Natural killer cell (primary cell): Measurements from ENCODE around the gene ZNF195. TPM values are rescaled to one million over a fixed set of nuclear protein-coding genes. Genes with fewer than 3 reads are reported as not detected.
"Not testable (repeated sequence)": the region's sequence is repeated elsewhere in the genome, so short reads cannot be mapped to it uniquely, and the experiment has no call there.

Experiments used
- ATAC-seq, 3 donors: fragments of 150-1000 bp in 2 of 3; fragments of 200-7000 bp in 1 of 3; cut with Tn5 transposase; 1 replicate in 1 of 3; 2 replicates in 2 of 3; pipeline ENCODE4 v1.10.0; 2021; ENCODE audit warnings: mild to moderate bottlenecking in 2 of 3, moderate library complexity in 2 of 3
- DNase-seq, 2 donors: peaks; one replicate each; pipeline versions ENCODE4 v3.0.0 to v3.0.0-alpha.2; 2013 to 2021; ENCODE audit warnings: mixed read lengths in 1 of 2
- H3K27ac ChIP-seq: one replicate; pipeline ENCODE4 v1.5.1; 2013; ENCODE audit warnings: mild to moderate bottlenecking, low read length
- H3K27me3 ChIP-seq: one replicate; pipeline ENCODE4 v1.6.1; 2013; ENCODE audit warnings: low read length; ENCODE audit not compliant: control insufficient read depth, insufficient read depth
- H3K36me3 ChIP-seq: one replicate; pipeline ENCODE4 v1.6.1; 2013; ENCODE audit warnings: low read length; ENCODE audit not compliant: control insufficient read depth, insufficient read depth
- H3K4me1 ChIP-seq: one replicate; pipeline ENCODE4 v1.6.1; 2013; ENCODE audit warnings: low read length; ENCODE audit not compliant: control insufficient read depth, insufficient read depth
- H3K4me3 ChIP-seq: one replicate; pipeline ENCODE4 v1.5.1; 2013; ENCODE audit warnings: low read length
- H3K9me3 ChIP-seq: one replicate; pipeline ENCODE4 v1.6.1; 2013; ENCODE audit warnings: low read length; ENCODE audit not compliant: control insufficient read depth, insufficient read depth
- H3K27ac Mint-ChIP-seq, 2 donors: one replicate each; pipeline ENCODE4 v1.8.0; 2022; ENCODE audit warnings: mild to moderate bottlenecking in 2 of 2, mixed read lengths in 2 of 2, moderate library complexity in 1 of 2
- H3K27me3 Mint-ChIP-seq, 2 donors: one replicate each; pipeline ENCODE4 v1.8.0; 2022; ENCODE audit warnings: low read depth in 2 of 2, mixed read lengths in 2 of 2
- H3K36me3 Mint-ChIP-seq: one replicate; pipeline ENCODE4 v1.8.0; 2022; ENCODE audit warnings: mixed read lengths
- H3K4me1 Mint-ChIP-seq, 2 donors: one replicate each; pipeline ENCODE4 v1.8.0; 2022; ENCODE audit warnings: mixed read lengths in 2 of 2
- H3K4me3 Mint-ChIP-seq: one replicate; pipeline ENCODE4 v1.8.0; 2022; ENCODE audit warnings: mild to moderate bottlenecking, moderate library complexity, mixed read lengths
- H3K9me3 Mint-ChIP-seq, 2 donors: one replicate each; pipeline ENCODE4 v1.8.0; 2022; ENCODE audit warnings: mixed read lengths in 2 of 2
- CTCF ChIP-seq: fragments of 200-600 bp; IDR thresholded peaks from one replicate; pipeline ENCODE4 v1.8.0; 2022; ENCODE audit warnings: antibody characterized with exemption
- WGBS: methylation state at CpG from one replicate; pipeline ENCODE4 v1.1.7; 2013; ENCODE audit warnings: missing lambda C conversion rate; ENCODE audit not compliant: insufficient coverage; 5-methylcytosine and 5-hydroxymethylcytosine counted together
- intact Hi-C: fragments of 100-400 bp; cut with micrococcal nuclease; formaldehyde crosslinking; loops from one replicate; pipeline ENCODE4 v1.14.2; 2022
- total RNA-seq, 4 donors: library from RNA; stranded (reverse); fragments of 120-200 nt in 1 of 4; gene quantifications; one replicate each; pipeline versions ENCODE4 v1.2.3 to v1.2.4, GENCODE V29; 2013 to 2022

ZNF195 gene
- total RNA-seq = 10 to 100 TPM; 24.7 to 44.1 (median 25.9) TPM
- total RNA-seq (2013) = 48.3 TPM

GRCh38 chr11:3378426-3379423, at the start of gene ZNF195:
TSS of gene ZNF195 (minus strand) at chr11:3379146. CDS start at chr11:3379040, 106 bp downstream.
- Histone ChIP-seq H3K9me3 (no peaks in the 10 kb centered on the region), H3K27ac (peak within 1 kb of the TSS; percentile 76), H3K36me3 (no peaks in the 10 kb centered on the region), H3K4me1 (peaks cover 21% of the 10 kb centered on the region), H3K27me3 (no peaks in the 10 kb centered on the region), H3K4me3 (peak within 1 kb of the TSS; percentile 56)
- Mint-ChIP-seq H3K27me3 (no peaks in the 10 kb centered on the region), H3K27ac (peak within 1 kb of the TSS; percentile 89 to 94), H3K4me3 (peak within 1 kb of the TSS; percentile 98), H3K4me1 (peaks cover 45 to 49% of the 10 kb centered on the region in 2 donors), H3K36me3 (no peaks in the 10 kb centered on the region), H3K9me3 (no peaks in the 10 kb centered on the region)
- peak; percentile 99 to 100 (median 100) for ATAC-seq
- no peak for TF ChIP-seq CTCF
- WGBS = under 1% methylated on average over 50 of the region's 54 CpGs
- peak; percentile 97 to 99 for DNase-seq
- intact Hi-C loops = no loop called here

GRCh38 chr11:3428076-3428475, 49.1 kb upstream of the ZNF195 start:
- WGBS = 84% methylated on average over 9 of the region's 10 CpGs
- intact Hi-C loops, H3K4me1 Mint-ChIP-seq, H3K4me1 ChIP-seq, H3K36me3 ChIP-seq, H3K4me3 Mint-ChIP-seq, H3K4me3 ChIP-seq, H3K9me3 ChIP-seq, H3K36me3 Mint-ChIP-seq, H3K9me3 Mint-ChIP-seq, H3K27ac ChIP-seq, DNase-seq, ATAC-seq, H3K27me3 ChIP-seq, H3K27ac Mint-ChIP-seq: not testable (repeated sequence)
- H3K27me3 Mint-ChIP-seq = peaks cover 5 to 23% of the 10 kb centered on the region in 2 donors

GRCh38 chr11:3426541-3426940, 47.6 kb upstream of the ZNF195 start:
- H3K4me3 ChIP-seq, H3K27ac Mint-ChIP-seq, H3K36me3 Mint-ChIP-seq, H3K36me3 ChIP-seq, H3K27me3 ChIP-seq, DNase-seq, H3K9me3 Mint-ChIP-seq, ATAC-seq, H3K27ac ChIP-seq, H3K9me3 ChIP-seq, intact Hi-C loops, H3K4me3 Mint-ChIP-seq: not testable (repeated sequence)
- WGBS = 91% methylated on average over 7 of the region's 8 CpGs
- H3K27me3 Mint-ChIP-seq = peaks cover 5 to 23% of the 10 kb centered on the region in 2 donors
- peaks cover 5 to 15% of the 10 kb centered on the region in 2 donors for H3K4me1 Mint-ChIP-seq
- peaks cover 11% of the 10 kb centered on the region for H3K4me1 ChIP-seq

- 20% methylated on average over 2 of the region's 5 CpGs for WGBS
These were observed 45.0 kb upstream of the ZNF195 start for GRCh38 chr11:3423928-3424327.

GRCh38 chr11:3423138-3423731, 44.3 kb upstream of the ZNF195 start:
- H3K9me3 Mint-ChIP-seq, H3K36me3 ChIP-seq, H3K9me3 ChIP-seq, DNase-seq, H3K36me3 Mint-ChIP-seq, H3K27ac ChIP-seq, intact Hi-C loops, ATAC-seq, H3K27me3 ChIP-seq, H3K27me3 Mint-ChIP-seq: not testable (repeated sequence)
- Histone ChIP-seq H3K4me1 (peaks cover 11% of the 10 kb centered on the region), H3K4me3 (peak overlapping the region; percentile 92)
- peak overlapping the region; percentile 95 for H3K4me3 Mint-ChIP-seq
- H3K4me1 Mint-ChIP-seq = peaks cover 7 to 15% of the 10 kb centered on the region in 2 donors
- peak overlapping the region; percentile 77 to 90 for H3K27ac Mint-ChIP-seq
- 2% methylated on average over 44 of the region's 46 CpGs for WGBS

More at GRCh38 chr11:3423928-3424327, 45.0 kb upstream of the ZNF195 start:
- ATAC-seq, intact Hi-C loops, H3K9me3 ChIP-seq, H3K36me3 ChIP-seq, H3K27ac ChIP-seq, H3K27me3 ChIP-seq, H3K36me3 Mint-ChIP-seq, DNase-seq, H3K4me3 ChIP-seq, H3K9me3 Mint-ChIP-seq: not testable (repeated sequence)
- Mint-ChIP-seq H3K4me1 (peaks cover 7 to 15% of the 10 kb centered on the region in 2 donors), H3K4me3 (peak overlapping the region; percentile 64), H3K27me3 (peaks cover 5 to 13% of the 10 kb centered on the region in 2 donors), H3K27ac (peak overlapping the region in 1 of 2 donors; percentile 90)
- H3K4me1 ChIP-seq = peaks cover 11% of the 10 kb centered on the region

- H3K4me3 Mint-ChIP-seq = peak overlapping the region; percentile 95
- H3K9me3 Mint-ChIP-seq, H3K36me3 Mint-ChIP-seq, intact Hi-C loops, H3K9me3 ChIP-seq, H3K27me3 ChIP-seq, H3K36me3 ChIP-seq, H3K27me3 Mint-ChIP-seq: not testable (repeated sequence)
- peaks cover 11% of the 10 kb centered on the region for H3K4me1 ChIP-seq
- peaks cover 7 to 15% of the 10 kb centered on the region in 2 donors for H3K4me1 Mint-ChIP-seq
- H3K4me3 ChIP-seq = peak overlapping the region; percentile 92
- 0% methylated on average over 66 of the region's 66 CpGs for WGBS
- ATAC-seq (peak; percentile 87 to 98 (median 94)), DNase-seq (peak; percentile 92 to 93)
- peak overlapping the region; percentile 77 to 90 for H3K27ac Mint-ChIP-seq
- H3K27ac ChIP-seq = peak overlapping the region; percentile 78
These were observed 43.6 kb upstream of the ZNF195 start for GRCh38 chr11:3422380-3423137.
